Measurements from ENCODE around the gene TXNL4B.
A peak's percentile ranks its signal among the peaks of the same experiment; 100 is the strongest.

TXNL4B gene

GRCh38 chr16:72093448-72094265, at the start of gene TXNL4B, which contains the start of gene DHX38:
Gene TXNL4B (minus strand): TSS chr16:72093620. CDS start chr16:72090749, 2,871 bp downstream.
Gene DHX38 (plus strand): TSS chr16:72093847. CDS start chr16:72096158, 2,311 bp downstream.
- peak; percentile 99 for DNase-seq (ENCODE audit: low read depth, low spot score)
- in situ Hi-C loops (cut with HindIII; ENCODE audit: low sequenced_read_pairs): no loop called here
- TF ChIP-seq CTCF (IDR thresholded peaks at IDR 0.05; ENCODE audit: low read depth, low read length): no peak
- peak within 1 kb of the TSS; percentile 99 for H3K4me3 ChIP-seq (ENCODE audit: low read depth, low read length)

- in situ Hi-C loops (cut with HindIII; ENCODE audit: low sequenced_read_pairs): no loop called here
- TF ChIP-seq CTCF (IDR thresholded peaks at IDR 0.05; ENCODE audit: low read depth, low read length): no peak
- no peak for DNase-seq (ENCODE audit: low read depth, low spot score)
- H3K4me3 ChIP-seq (ENCODE audit: low read depth, low read length): no peak overlapping the region
Observed at GRCh38 chr16:72142476-72142875, 49.1 kb upstream of the TXNL4B start.

GRCh38 chr16:72139908-72140307, 46.5 kb upstream of the TXNL4B start:
- H3K4me3 ChIP-seq (ENCODE audit: low read depth, low read length): no peak overlapping the region
- TF ChIP-seq CTCF (IDR thresholded peaks at IDR 0.05; ENCODE audit: low read depth, low read length): no peak
- in situ Hi-C loops (cut with HindIII; ENCODE audit: low sequenced_read_pairs): no loop called here
- DNase-seq (ENCODE audit: low read depth, low spot score): no peak

GRCh38 chr16:72138064-72138572, 44.7 kb upstream of the TXNL4B start:
- no peak for TF ChIP-seq CTCF (IDR thresholded peaks at IDR 0.05; ENCODE audit: low read depth, low read length)
- no peak overlapping the region for H3K4me3 ChIP-seq (ENCODE audit: low read depth, low read length)
- in situ Hi-C loops (cut with HindIII; ENCODE audit: low sequenced_read_pairs): no loop called here
- no peak for DNase-seq (ENCODE audit: low read depth, low spot score)

- no peak for DNase-seq (ENCODE audit: low read depth, low spot score)
- no peak for TF ChIP-seq CTCF (IDR thresholded peaks at IDR 0.05; ENCODE audit: low read depth, low read length)
- in situ Hi-C loops (cut with HindIII; ENCODE audit: low sequenced_read_pairs): no loop called here
- no peak overlapping the region for H3K4me3 ChIP-seq (ENCODE audit: low read depth, low read length)
Observed at GRCh38 chr16:72137380-72138063, 44.1 kb upstream of the TXNL4B start.

- in situ Hi-C loops (cut with HindIII; ENCODE audit: low sequenced_read_pairs): no loop called here
- TF ChIP-seq CTCF (IDR thresholded peaks at IDR 0.05; ENCODE audit: low read depth, low read length): no peak
- DNase-seq (ENCODE audit: low read depth, low spot score): no peak
- H3K4me3 ChIP-seq (ENCODE audit: low read depth, low read length): no peak overlapping the region
Observed at GRCh38 chr16:72134507-72134906, 41.1 kb upstream of the TXNL4B start.

Measured in astrocyte of the spinal cord (primary cell).